GM12892 (cell line): ENCODE results near the gene SPATA12.

ENCODE experiments used
- POLR2A ChIP-seq: IDR thresholded peaks from 2 replicates; pipeline ENCODE4 v1.6.1; 2011; ENCODE audit warnings: low read depth, low read length, control low read depth
- POLR2AphosphoS5 ChIP-seq: IDR thresholded peaks from 2 replicates; pipeline ENCODE4 v1.6.1; 2011; ENCODE audit warnings: low read depth, low read length, control low read depth
- TAF1 ChIP-seq: IDR thresholded peaks from 2 replicates; pipeline ENCODE4 v1.6.1; 2011; ENCODE audit warnings: low read depth, mild to moderate bottlenecking, control low read depth, low read length, borderline replicate concordance

- no peak for TF ChIP-seq TAF1
- no peak for TF ChIP-seq POLR2A
- TF ChIP-seq POLR2AphosphoS5, result no peak
Measured at GRCh38 chr3:57087361-57088092, 27.1 kb downstream of the SPATA12 start.
